Stimulated activated CD8-positive, alpha-beta memory T cell treated with anti-CD3 and anti-CD28 coated beads, Interleukin-15, amount 100 ng/mL, for 4 hours (primary cell): ENCODE results near the gene LAD1.

ENCODE experiments used
- DNase-seq, 2 donors: peaks; one replicate each; pipeline ENCODE4 v3.0.0-alpha.2; 2020; ENCODE audit warnings: low read depth in 2 of 2

The LAD1 gene

DNA sequence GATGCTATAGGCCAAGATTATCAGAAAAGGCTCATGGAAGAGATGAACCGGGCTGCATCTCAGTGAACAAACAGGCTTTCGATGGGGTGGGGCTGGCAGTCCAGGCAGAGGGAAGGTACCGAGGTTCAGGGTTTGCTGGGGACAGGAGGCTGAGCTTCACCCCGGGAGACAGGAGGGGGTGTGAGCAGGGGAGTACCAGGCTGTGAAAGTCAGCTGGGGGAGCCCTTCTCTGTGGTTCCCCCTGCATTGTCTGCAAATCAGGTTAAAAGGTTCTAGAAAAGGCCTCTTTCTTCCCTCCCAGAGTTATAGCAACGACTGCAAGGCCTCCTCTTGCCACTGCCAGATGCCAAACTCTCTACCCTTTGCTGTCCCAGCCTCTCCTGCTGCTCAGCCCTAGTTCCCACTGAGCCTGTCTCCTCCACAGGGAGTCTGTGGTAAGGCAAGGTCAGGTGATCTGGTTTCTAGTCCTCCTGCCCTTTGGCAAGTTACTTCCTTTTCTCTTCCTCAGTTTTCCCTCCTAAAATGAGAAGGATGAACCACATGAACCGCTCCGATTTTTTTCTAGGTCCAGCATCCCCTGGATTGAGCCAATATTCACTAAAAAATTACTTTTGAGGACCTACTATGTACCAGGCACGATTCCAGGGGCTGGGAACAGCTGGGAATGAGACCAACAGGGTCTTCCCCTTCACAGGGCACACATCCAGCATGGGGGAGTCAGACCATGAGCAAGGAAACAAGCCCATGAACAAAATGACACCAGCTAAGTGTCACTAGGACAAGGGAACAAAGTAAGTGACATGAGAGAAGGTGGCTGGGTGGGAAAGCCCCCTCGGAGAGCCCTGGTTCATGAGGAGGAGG is 7.2 kb downstream of the LAD1 start:
- no peak for DNase-seq

- DNase-seq: no peak
Measured at GRCh38 chr1:201391225-201391624, 7.9 kb downstream of the LAD1 start.

DNA sequence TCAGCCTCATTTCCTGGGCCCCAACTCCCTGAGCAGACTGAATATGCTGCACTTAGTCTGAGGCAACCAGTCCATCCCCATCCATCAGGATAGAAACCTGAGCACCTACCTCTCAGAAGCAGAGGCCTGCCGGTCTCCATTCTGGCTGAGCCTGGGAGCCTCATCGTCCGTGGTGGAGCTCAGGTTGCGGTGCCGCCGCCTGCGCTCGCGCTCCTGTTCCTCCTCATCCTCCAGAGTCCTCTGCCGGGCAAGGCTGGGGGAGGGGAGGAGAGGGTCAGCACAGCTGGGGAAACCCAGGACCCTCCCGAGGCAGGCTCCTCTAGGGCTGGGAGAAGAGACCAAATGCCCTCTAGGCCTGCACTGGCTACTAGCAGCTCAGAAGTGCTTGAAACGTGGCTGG is 10.1 kb downstream of the LAD1 start:
- DNase-seq: no peak

DNA sequence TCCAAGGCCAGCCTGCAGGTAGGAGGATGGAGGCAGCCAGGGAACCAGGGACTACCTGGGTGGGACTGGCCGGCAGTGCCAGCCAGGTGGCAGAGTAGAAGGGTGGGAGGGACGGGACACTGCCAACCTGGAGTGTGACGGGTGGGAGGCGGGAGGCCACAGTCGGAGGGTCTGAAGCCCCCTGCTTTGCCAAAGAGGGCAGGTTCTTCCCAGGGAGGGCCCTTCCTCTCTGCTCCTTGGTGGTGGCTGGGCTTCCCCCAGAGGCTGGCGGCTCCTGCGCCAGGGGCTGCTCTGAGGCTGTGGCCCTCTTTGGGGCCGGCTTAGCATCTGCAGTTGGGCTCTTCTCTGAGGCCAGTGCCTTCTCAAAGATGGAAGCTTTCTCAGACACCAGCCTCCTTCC is 12.9 kb downstream of the LAD1 start:
- no peak for DNase-seq

DNA sequence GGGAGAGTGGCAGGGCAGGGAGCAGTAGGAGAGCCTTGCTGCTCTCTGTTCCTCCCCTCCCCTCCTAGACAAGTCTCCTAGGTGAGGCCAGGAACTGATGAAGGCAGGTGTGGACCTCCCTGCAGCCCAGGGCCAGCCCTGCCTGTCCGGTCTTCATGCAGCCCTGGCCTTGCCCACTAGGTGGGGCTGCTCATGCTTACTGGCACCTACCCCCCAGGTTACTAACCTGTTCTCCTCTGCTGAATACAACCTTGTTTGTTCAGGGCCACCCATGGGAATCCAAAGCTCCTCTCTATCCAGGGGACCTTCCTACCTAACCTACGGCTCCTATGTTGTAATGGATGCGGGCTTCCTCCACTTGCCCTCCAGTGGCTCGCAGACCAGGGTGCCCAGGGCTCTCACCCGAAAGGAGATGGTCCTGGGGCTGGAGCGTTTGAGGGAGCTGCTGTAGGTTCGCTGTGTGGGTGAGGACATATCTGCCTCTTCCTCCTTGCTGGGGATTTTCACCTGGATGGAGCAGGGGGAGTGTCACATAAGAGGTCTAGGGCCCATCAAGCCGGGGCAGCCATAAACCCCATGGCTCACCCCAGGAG is 13.7 kb downstream of the LAD1 start:
- no peak for DNase-seq

GRCh38 chr1:201384406-201384782 is 14.7 kb downstream of the LAD1 start:
- no peak for DNase-seq

- no peak for DNase-seq
Measured at GRCh38 chr1:201383647-201384405, 15.3 kb downstream of the LAD1 start.

DNA sequence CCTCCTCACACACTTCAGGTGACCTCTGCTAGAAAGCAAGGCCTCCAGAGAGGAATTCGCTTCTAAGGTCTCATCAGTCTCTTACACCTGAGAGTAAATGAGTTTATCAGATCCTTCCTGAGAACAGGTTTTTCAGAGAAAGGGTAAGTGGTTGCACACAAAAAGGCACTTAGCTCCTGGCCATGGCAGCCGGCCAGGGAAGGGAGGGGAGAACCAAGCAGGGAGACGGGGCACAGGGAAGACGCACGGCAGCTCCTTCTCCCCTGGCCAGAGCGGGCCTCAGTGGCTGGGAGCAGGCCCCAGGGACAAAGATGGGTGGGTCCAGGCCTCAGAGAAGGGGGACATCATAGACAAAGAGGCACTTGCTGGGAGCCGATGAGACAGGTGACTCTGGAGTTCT is 18.0 kb downstream of the LAD1 start:
- no peak for DNase-seq

- no peak for DNase-seq
Measured at GRCh38 chr1:201379733-201380242, 19.3 kb downstream of the LAD1 start.

- no peak for DNase-seq
Measured at GRCh38 chr1:201378804-201379203, 20.3 kb downstream of the LAD1 start.

GRCh38 chr1:201377611-201378092 is 21.5 kb downstream of the LAD1 start, which contains the start of gene TNNT2:
TSS of gene TNNT2 (minus strand) at chr1:201377680. CDS start at chr1:201373254, 4,426 bp downstream.
- DNase-seq: no peak

- no peak for DNase-seq
Measured at GRCh38 chr1:201376464-201377374, 22.4 kb downstream of the LAD1 start.

- no peak for DNase-seq
Measured at GRCh38 chr1:201376107-201376463, 23.0 kb downstream of the LAD1 start.

DNA sequence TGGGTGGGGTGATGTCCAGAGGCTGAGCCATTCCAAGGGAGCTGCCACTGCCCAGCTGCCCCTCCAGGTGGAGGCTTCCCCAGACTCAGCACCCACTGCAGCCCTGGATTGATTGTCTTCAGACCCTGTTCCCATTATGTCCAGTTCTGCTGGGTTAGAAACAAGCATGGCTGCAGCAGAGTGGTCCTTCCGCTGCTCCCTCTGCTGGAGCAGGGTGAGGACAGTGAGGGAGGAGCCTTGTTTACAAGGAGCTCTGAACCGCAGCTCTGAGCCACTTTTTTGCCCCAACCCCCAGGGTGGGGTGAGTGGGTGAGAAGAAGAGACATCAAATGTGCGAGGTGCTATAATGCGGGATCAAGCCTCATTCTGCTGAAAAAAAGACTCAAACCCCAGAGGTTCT is 24.0 kb downstream of the LAD1 start:
- DNase-seq: no peak

GRCh38 chr1:201374364-201374763 is 24.8 kb downstream of the LAD1 start:
- no peak for DNase-seq

DNA sequence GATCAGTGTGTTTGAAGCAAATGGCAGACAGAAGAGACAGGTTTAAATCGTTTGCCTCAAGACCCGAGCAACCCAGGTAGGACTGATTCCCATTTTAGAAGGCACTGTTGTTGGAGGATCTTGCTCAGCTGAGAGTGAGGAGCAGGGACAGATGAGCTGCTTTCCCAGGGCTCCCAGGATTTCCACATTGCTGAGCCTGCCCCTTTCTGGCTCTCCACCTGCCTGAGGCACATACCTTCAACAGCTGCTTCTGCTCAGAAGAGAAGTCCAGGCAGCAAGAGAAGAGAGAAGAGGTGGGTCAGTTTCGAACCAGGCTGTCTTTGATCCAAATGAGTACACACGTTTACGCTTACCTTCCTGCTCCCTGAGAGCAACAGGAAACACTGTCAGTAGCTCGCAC is 27.3 kb downstream of the LAD1 start:
- no peak for DNase-seq

- no peak for DNase-seq
Measured at GRCh38 chr1:201371276-201371675, 27.8 kb downstream of the LAD1 start.

DNA sequence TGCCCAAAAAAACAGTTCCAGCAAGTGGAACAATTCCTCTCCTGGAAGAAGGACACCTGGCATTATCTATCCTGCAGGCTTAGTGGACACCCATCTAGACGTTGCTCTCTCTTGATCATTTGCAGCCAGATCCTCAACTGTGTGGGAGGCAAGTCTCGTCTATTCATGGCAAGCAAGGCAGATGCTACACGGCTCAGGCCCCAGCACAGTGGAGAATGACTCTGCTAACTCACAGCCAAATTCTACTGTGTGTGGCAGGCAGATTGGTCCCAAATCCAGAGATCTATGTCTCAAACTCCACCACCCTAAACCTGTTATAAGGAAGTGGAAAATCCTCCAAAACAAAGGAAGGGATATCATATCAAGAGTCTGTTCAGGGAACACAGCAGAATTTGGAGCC is 28.6 kb downstream of the LAD1 start:
- no peak for DNase-seq

DNA sequence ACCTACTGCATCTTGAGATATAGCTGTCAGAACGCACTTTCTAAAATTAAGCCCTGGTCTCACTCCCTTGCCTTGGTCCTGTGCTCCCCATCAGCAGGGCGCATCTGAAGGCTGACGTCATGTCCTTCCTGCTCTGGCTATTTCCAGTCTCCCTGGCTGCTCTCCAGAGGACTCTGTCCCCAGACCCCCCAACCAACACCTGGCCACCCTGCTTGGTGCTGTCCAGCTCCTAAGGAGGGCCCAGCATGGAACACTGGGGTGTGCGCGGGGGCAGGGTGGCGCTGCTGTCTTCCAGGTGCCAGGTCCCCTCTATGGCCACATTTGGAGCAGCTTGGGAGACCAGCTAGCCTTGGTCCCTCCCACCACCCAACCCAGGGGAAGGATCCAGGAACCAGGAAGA is 29.9 kb downstream of the LAD1 start:
- no peak for DNase-seq

DNA sequence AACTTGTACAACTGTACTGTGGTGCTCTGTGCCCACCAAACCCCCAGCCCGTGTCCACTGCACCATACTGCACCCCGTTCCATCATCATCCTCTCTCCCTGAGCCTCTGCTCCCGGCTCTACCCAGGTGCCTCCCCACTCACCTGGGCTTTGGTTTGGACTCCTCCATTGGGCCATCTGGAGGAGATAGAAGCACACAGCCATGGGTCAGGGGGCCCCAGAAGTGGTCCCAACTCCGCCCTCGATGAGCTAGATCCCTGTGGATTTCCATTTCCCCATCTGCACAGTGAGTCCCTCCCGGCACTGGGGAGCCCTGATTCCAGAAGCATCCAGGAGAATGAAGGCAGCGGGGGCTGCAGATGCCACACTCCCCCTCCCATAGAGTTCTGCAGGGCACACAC is 32.4 kb downstream of the LAD1 start:
- DNase-seq: no peak

GRCh38 chr1:201365251-201365650 is 33.9 kb downstream of the LAD1 start:
- DNase-seq: no peak

DNA sequence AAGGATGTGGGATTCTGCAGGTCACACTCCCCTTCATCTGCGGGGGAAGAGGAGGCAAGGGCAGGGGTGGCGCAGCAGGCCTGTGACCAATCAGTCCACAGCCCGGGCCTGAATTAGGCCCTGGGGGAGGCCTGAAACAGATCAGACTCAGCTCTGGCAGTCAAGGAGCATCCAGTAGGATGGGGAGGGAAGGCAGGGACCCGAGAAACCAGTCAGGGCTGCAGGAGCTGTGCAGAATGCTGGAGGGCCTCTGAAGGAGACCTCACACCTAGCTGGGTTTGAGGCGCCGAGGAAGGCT is 34.4 kb downstream of the LAD1 start:
- no peak for DNase-seq
